Activated naive CD4-positive, alpha-beta T cell treated with anti-CD3 and anti-CD28 coated beads, Interleukin-2, amount 50 U/mL, for 72 hours (primary cell): Measurements from ENCODE around the gene PRAC1. TPM values are rescaled to one million over a fixed set of nuclear protein-coding genes. Genes with fewer than 3 reads are reported as not detected.

ENCODE experiments used
- ATAC-seq, 2 donors: fragments of 150-1000 bp; cut with Tn5 transposase; 2 replicates each; pipeline ENCODE4 v1.10.0; 2021; ENCODE audit warnings: mild to moderate bottlenecking in 2 of 2, moderate library complexity in 2 of 2
- DNase-seq, 2 donors: peaks; one replicate each; pipeline ENCODE4 v3.0.0; 2021 to 2022; ENCODE audit warnings: low spot score in 2 of 2
- H3K27ac Mint-ChIP-seq, 2 donors: one replicate each; pipeline ENCODE4 v1.8.0; 2022; ENCODE audit warnings: mild to moderate bottlenecking in 2 of 2, mixed read lengths in 2 of 2
- H3K36me3 Mint-ChIP-seq, 2 donors: one replicate each; pipeline ENCODE4 v1.8.0; 2022; ENCODE audit warnings: mixed read lengths in 2 of 2
- H3K9me3 Mint-ChIP-seq, 2 donors: one replicate each; pipeline ENCODE4 v1.8.0; 2022; ENCODE audit warnings: mixed read lengths in 2 of 2
- total RNA-seq, 2 donors: library from RNA; stranded (reverse); gene quantifications; one replicate each; pipeline ENCODE4 v1.2.3, GENCODE V29; 2022

The PRAC1 gene
- total RNA-seq, 2 donors from 2014 or later, result not detected

DNA sequence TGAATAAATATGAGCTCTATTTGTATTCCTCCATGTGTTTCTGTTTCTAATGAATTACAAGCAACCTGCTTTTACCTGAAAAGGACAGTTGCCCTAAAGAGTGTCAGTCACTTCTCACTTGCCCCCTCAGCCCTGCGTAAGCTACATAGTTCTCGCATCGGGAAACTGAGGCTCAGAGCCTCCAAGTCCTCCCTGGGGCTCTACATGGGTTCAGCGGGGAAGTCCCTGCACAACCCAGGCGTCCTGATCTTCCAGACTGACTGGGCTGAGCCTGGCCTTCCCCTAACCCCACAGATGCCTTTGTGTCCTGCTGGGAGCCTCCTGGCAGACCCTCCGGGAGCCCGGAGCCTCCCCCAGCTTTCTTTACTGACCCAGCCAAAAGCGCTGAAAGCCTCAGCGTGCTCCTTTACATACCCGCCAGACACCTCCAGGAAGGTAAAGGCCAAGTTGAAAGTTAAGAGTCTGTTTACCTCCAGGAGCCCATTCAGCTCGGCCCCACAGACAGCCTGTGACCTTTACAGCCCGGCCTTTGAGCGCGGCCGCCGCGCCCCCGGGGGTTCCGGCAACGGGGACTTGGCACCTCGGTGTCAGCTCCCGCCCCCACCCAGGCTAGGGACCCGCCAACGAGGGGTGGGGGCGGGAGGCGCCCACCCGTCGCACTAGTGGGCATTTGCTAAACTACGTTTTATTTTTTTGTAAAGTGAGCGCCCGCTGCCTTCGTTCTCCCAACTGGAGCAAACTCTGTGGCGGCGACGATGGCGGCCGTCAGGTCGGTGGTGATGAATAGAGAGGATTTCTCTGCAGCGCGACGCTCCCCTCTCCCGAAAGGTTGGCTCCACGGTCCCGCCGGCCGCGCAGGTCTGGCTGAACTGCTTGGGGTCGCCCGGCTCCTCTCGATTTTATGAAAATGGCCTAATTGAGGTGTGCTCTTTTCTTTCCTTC, 10.6 kb upstream of the PRAC1 start:
- Mint-ChIP-seq H3K36me3 (peaks cover 0 to 7% of the 10 kb centered on the region in 2 donors), H3K27ac (no peak overlapping the region), H3K9me3 (no peaks in the 10 kb centered on the region)
- DNase-seq, result no peak
- ATAC-seq, result no peak

- no peak for ATAC-seq
- peaks cover 0 to 4% of the 10 kb centered on the region in 2 donors for H3K36me3 Mint-ChIP-seq
- no peaks in the 10 kb centered on the region for H3K9me3 Mint-ChIP-seq
- DNase-seq, result no peak
- H3K27ac Mint-ChIP-seq, result peak overlapping the region in 1 of 2 donors; percentile 25
Observed at GRCh38 chr17:48731355-48731754, 9.0 kb upstream of the PRAC1 start.

DNA sequence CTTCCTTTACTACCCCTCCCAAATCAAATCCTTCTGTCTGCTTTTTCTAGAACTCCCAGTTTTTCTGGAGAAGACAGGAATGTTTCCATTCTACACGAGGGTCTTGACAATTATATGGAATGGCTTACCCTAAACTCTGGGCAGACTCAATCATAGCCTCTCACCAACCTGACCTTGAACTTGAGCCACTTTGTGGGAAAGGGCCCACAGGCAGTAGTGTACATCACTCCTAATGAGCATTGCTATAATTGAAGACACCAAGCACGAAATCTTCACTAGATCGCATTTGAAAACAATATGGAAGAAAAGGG, 7.9 kb upstream of the PRAC1 start:
- DNase-seq (no peak), ATAC-seq (no peak)
- Mint-ChIP-seq H3K36me3 (no peaks in the 10 kb centered on the region), H3K9me3 (no peaks in the 10 kb centered on the region), H3K27ac (no peak overlapping the region)

GRCh38 chr17:48729335-48730239, 7.3 kb upstream of the PRAC1 start:
- no peaks in the 10 kb centered on the region for H3K9me3 Mint-ChIP-seq
- no peak for ATAC-seq
- no peaks in the 10 kb centered on the region for H3K36me3 Mint-ChIP-seq
- DNase-seq, result no peak
- no peak overlapping the region for H3K27ac Mint-ChIP-seq

GRCh38 chr17:48728232-48729231, 6.2 kb upstream of the PRAC1 start, which contains the start of gene HOXB13:
Gene HOXB13 (minus strand): TSS chr17:48728750. CDS start chr17:48728593, 157 bp downstream.
- Mint-ChIP-seq H3K9me3 (no peaks in the 10 kb centered on the region), H3K27ac (no peak within 1 kb of the TSS), H3K36me3 (peaks cover 0 to 7% of the 10 kb centered on the region in 2 donors)
- ATAC-seq (no peak), DNase-seq (no peak)

DNA sequence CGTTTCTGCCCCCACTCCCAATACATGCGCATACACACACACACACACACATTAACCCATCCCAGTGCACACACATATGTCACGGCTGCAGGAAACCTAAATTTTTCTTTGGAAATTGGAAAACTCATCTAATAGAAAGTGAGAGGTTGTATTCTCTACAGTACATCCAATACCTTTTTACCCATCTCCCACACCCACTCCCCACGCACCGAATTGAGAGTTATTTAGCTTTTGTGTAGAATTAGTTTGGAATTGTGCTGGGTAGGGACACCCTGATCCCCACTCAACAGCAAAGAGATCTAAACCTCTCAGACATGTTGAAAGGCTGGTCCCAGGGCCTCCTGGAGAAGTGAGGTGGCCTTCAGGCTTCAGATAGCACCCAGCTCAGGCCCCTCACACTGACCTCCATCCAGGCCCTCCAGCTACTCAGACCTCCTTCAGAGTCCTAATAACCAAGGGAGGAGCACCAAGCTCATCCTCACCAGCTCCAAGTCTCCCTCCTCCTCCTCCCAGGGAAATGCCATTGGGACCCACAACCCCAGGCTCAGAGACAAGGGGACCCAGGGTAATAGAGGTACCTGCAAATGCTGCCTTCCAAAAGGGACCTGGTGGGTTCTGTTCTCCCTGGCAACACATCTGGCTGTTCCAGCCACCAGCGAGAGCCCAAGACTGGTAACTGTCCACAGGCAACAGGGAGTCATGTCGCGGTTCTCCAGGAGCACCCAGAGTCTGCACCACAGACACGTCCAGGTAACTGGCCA, 5.3 kb upstream of the PRAC1 start:
- no peak overlapping the region for H3K27ac Mint-ChIP-seq
- ATAC-seq (no peak), DNase-seq (no peak)
- no peaks in the 10 kb centered on the region for H3K9me3 Mint-ChIP-seq
- peaks cover 0 to 8% of the 10 kb centered on the region in 2 donors for H3K36me3 Mint-ChIP-seq

- DNase-seq, result no peak
- Mint-ChIP-seq H3K36me3 (peaks cover 0 to 8% of the 10 kb centered on the region in 2 donors), H3K27ac (no peak overlapping the region), H3K9me3 (no peaks in the 10 kb centered on the region)
- ATAC-seq, result no peak
Observed at GRCh38 chr17:48726916-48727286, 4.6 kb upstream of the PRAC1 start.

DNA sequence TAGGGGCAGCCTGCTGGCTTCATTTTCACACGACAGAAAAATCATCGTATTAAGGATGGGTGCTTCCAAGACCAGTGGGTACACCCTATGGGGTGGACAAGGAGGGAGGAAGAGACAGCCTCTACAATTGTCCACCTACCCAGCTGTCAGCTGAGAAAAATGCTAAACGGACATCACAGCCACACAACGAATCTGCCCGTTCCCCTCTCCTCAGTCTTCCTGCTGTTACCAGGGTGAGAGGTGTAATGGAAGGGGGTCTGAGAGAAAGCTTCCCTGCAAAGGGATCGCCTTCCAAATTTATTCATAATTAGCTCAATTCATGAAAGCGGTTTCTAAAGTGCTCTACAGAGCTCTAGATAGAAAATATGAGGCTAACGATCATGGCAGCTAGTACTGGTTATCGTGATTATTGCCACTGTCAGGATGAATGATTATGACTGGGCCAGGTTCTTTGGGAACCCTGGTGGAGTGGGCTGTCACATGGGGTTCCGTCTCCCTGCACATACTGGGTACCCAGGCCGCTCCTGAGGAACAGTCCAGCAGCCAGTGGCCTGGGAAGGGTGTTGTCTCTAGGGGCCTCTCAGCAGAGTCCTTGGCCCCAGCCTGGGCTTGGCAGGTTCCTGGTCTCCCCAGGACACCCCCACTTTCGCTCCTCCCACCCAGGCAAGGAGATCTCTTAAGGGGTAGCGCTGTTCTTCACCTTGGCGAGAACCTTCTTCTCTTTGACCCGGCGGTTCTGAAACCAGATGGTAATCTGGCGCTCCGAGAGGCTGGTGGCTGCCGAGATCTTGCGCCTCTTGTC, 4.0 kb upstream of the PRAC1 start:
- ATAC-seq (no peak), DNase-seq (no peak)
- Mint-ChIP-seq H3K9me3 (no peaks in the 10 kb centered on the region), H3K36me3 (peaks cover 0 to 8% of the 10 kb centered on the region in 2 donors), H3K27ac (no peak overlapping the region)

- H3K27ac Mint-ChIP-seq, result peak overlapping the region in 1 of 2 donors; percentile 81
- no peaks in the 10 kb centered on the region for H3K9me3 Mint-ChIP-seq
- no peak for DNase-seq
- peaks cover 0 to 13% of the 10 kb centered on the region in 2 donors for H3K36me3 Mint-ChIP-seq
- no peak for ATAC-seq
Observed at GRCh38 chr17:48725288-48726064, 3.2 kb upstream of the PRAC1 start.

GRCh38 chr17:48725004-48725287, 2.6 kb upstream of the PRAC1 start:
- DNase-seq (no peak), ATAC-seq (peak in 1 of 2 donors; percentile 25)
- peaks cover 0 to 18% of the 10 kb centered on the region in 2 donors for H3K36me3 Mint-ChIP-seq
- peak overlapping the region in 1 of 2 donors; percentile 81 for H3K27ac Mint-ChIP-seq
- no peaks in the 10 kb centered on the region for H3K9me3 Mint-ChIP-seq

GRCh38 chr17:48724251-48725003, 2.1 kb upstream of the PRAC1 start:
- DNase-seq, result peak in 1 of 2 donors; percentile 89
- Mint-ChIP-seq H3K27ac (peak overlapping the region in 1 of 2 donors; percentile 85), H3K36me3 (peaks cover 0 to 18% of the 10 kb centered on the region in 2 donors), H3K9me3 (no peaks in the 10 kb centered on the region)
- peak; percentile 84 to 87 for ATAC-seq

DNA sequence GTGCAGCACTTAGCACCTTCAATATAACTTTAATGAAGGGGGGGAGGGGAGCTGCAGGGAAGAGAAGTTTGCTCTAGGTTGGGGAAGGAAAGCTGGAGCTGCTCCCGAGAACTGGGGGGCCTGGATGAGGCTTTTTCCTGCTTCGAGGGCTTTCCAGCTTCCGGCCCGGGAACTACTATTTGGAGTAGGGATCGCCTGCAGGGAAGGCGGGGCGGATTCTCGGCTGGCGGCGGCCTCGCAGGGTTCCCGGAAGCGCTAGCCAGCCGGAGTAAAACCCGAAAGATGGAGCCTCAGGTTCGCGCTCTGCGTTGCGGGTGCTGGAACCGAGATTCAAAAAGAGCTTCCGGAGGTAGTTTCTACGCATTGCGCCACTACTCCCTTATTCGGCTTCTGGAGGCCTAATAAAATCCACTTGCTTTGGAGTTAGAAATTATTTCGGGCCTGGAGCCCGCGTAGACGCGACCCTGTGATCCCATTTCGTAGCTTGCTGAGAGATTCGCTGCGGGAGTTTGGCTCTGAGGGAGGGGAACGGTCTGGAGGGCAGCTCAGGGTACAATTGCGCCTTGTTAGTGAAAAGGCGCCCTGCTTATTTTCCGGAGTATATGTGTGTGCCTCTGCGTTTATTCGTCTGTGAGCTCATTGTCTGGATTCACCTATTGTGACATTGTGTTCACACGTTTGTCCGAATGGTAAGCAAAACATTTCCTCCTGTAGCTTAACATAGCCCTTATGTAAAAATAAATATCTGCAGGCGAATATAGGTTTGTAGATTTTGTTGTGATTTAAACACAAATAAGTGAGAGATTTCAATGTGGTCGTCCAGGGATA, 1.3 kb upstream of the PRAC1 start:
- ATAC-seq, result no peak
- no peak for DNase-seq
- H3K9me3 Mint-ChIP-seq, result no peaks in the 10 kb centered on the region
- H3K27ac Mint-ChIP-seq, result peak overlapping the region in 1 of 2 donors; percentile 85
- peaks cover 0 to 18% of the 10 kb centered on the region in 2 donors for H3K36me3 Mint-ChIP-seq

- Mint-ChIP-seq H3K36me3 (peaks cover 0 to 18% of the 10 kb centered on the region in 2 donors), H3K9me3 (no peaks in the 10 kb centered on the region), H3K27ac (peak within 1 kb of the TSS in 1 of 2 donors; percentile 85)
- DNase-seq (no peak), ATAC-seq (no peak)
Observed at GRCh38 chr17:48722915-48723422, 651 bp upstream of the PRAC1 start, which contains the start of gene PRAC2. Gene PRAC2 (plus strand): TSS chr17:48723185. CDS start chr17:48724411, 1,226 bp downstream.
